Epithelial cell of proximal tubule (primary cell): ENCODE measurements around the gene CDH13. TPM values are rescaled to one million over a fixed set of nuclear protein-coding genes. Genes with fewer than 3 reads are reported as not detected.
A peak's percentile ranks its signal among the peaks of the same experiment; 100 is the strongest.

Experiments used
- DNase-seq: peaks from one replicate; pipeline ENCODE4 v3.0.0-alpha.2; 2011; ENCODE audit warnings: low read depth
- H3K4me3 ChIP-seq: 2 replicates; pipeline ENCODE4 v1.5.1; 2011; ENCODE audit warnings: low read depth, mild to moderate bottlenecking, low read length
- CTCF ChIP-seq: conservative IDR thresholded peaks from 2 replicates; pipeline ENCODE4 v1.5.1; 2012; ENCODE audit warnings: low read depth, mild to moderate bottlenecking, low read length
- total RNA-seq: library from RNA; depleted of rRNA; stranded (reverse); fragments of >200 nt; gene quantifications from 2 replicates; pipeline ENCODE4 v1.2.3, GENCODE V29; 2015

Gene CDH13
- total RNA-seq, 1 donor from 2014 or later: 85.4 TPM

- no peak for TF ChIP-seq CTCF
Observed at GRCh38 chr16:83552228-83552627, 925.5 kb downstream of the CDH13 start.

GRCh38 chr16:83552930-83553329 lies 926.2 kb downstream of the CDH13 start:
- DNase-seq: no peak
- TF ChIP-seq CTCF: no peak
- H3K4me3 ChIP-seq: no peak overlapping the region

More at GRCh38 chr16:83552228-83552627, 925.5 kb downstream of the CDH13 start:
- DNase-seq: peak; percentile 16
- no peak overlapping the region for H3K4me3 ChIP-seq

- no peak for TF ChIP-seq CTCF
Observed at GRCh38 chr16:83554096-83554495, 927.3 kb downstream of the CDH13 start.

GRCh38 chr16:83554540-83554939 lies 927.8 kb downstream of the CDH13 start:
- no peak for DNase-seq
- no peak for TF ChIP-seq CTCF

More at GRCh38 chr16:83554096-83554495, 927.3 kb downstream of the CDH13 start:
- no peak overlapping the region for H3K4me3 ChIP-seq
- no peak for DNase-seq

GRCh38 chr16:83561876-83562275 lies 935.1 kb downstream of the CDH13 start:
- H3K4me3 ChIP-seq: no peak overlapping the region
- TF ChIP-seq CTCF: no peak
- DNase-seq: no peak

More at GRCh38 chr16:83554540-83554939, 927.8 kb downstream of the CDH13 start:
- no peak overlapping the region for H3K4me3 ChIP-seq

- no peak for DNase-seq
- no peak overlapping the region for H3K4me3 ChIP-seq
- no peak for TF ChIP-seq CTCF
Observed at GRCh38 chr16:83568345-83568744, 941.6 kb downstream of the CDH13 start.

GRCh38 chr16:83574388-83574787 lies 947.6 kb downstream of the CDH13 start:
- DNase-seq: peak; percentile 84
- no peak for TF ChIP-seq CTCF
- H3K4me3 ChIP-seq: no peak overlapping the region
